Activated CD8-positive, alpha-beta memory T cell treated with anti-CD3 and anti-CD28 coated beads, Interleukin-2, amount 50 U/mL, for 48 hours (primary cell): ENCODE results near the gene MTRR.
A peak's percentile ranks its signal among the peaks of the same experiment; 100 is the strongest.
"Not testable (repeated sequence)": the region's sequence is repeated elsewhere in the genome, so short reads cannot be mapped to it uniquely, and the experiment has no call there.

Experiments used
- DNase-seq: peaks from one replicate; pipeline ENCODE4 v3.0.0-alpha.2; 2020

The MTRR gene

GRCh38 chr5:7902666-7903625 is 34.0 kb downstream of the MTRR start:
- DNase-seq: no peak

GRCh38 chr5:7904170-7904569 is 35.2 kb downstream of the MTRR start:
- no peak for DNase-seq

- no peak for DNase-seq
Measured at GRCh38 chr5:7907612-7908011, 38.7 kb downstream of the MTRR start.

GRCh38 chr5:7908317-7908716 is 39.4 kb downstream of the MTRR start:
- DNase-seq: no peak

- DNase-seq: no peak
Measured at GRCh38 chr5:7910738-7911428, 41.9 kb downstream of the MTRR start.

- DNase-seq: not testable (repeated sequence)
Measured at GRCh38 chr5:7911429-7911771, 42.5 kb downstream of the MTRR start.

- no peak for DNase-seq
Measured at GRCh38 chr5:7916171-7916804, 47.3 kb downstream of the MTRR start.

- DNase-seq: no peak
Measured at GRCh38 chr5:7917130-7918123, 48.5 kb downstream of the MTRR start.

- no peak for DNase-seq
Measured at GRCh38 chr5:7925961-7926695, 57.2 kb downstream of the MTRR start.

- no peak for DNase-seq
Measured at GRCh38 chr5:7926720-7927119, 57.8 kb downstream of the MTRR start.

- peak; percentile 60 for DNase-seq
Measured at GRCh38 chr5:7927466-7928375, 58.8 kb downstream of the MTRR start.

- no peak for DNase-seq
Measured at GRCh38 chr5:7930011-7930410, 61.1 kb downstream of the MTRR start.

- no peak for DNase-seq
Measured at GRCh38 chr5:7941692-7942091, 72.7 kb downstream of the MTRR start.

- DNase-seq: no peak
Measured at GRCh38 chr5:7947301-7947700, 78.4 kb downstream of the MTRR start.
